ENCODE data around the gene TENT5C. TPM values are rescaled to one million over a fixed set of nuclear protein-coding genes. Genes with fewer than 3 reads are reported as not detected.

The TENT5C gene
- total RNA-seq, 1 donor from 2014 or later, result 8.6 TPM

GRCh38 chr1:117670976-117671780 lies 65.3 kb downstream of the TENT5C start:
- intact Hi-C loops (cut with micrococcal nuclease), result loop anchor here (5.0 kb wide), 2 partner anchors 39 to 81 kb away; no protein-coding TSS in a partner anchor

- intact Hi-C loops (cut with micrococcal nuclease), result loop anchor here (5.0 kb wide), 2 partner anchors 40 to 80 kb away; no protein-coding TSS in a partner anchor
These were observed 66.1 kb downstream of the TENT5C start for GRCh38 chr1:117671781-117672501.

GRCh38 chr1:117672756-117673155 lies 66.9 kb downstream of the TENT5C start:
- intact Hi-C loops (cut with micrococcal nuclease), result loop anchor here (5.0 kb wide), 2 partner anchors 40 to 80 kb away; no protein-coding TSS in a partner anchor

- intact Hi-C loops (cut with micrococcal nuclease), result loop anchor here (5.0 kb wide), 2 partner anchors 41 to 79 kb away; no protein-coding TSS in a partner anchor
These were observed 67.6 kb downstream of the TENT5C start for GRCh38 chr1:117673405-117673804.

- intact Hi-C loops (cut with micrococcal nuclease), result loop anchor here (1.0 to 5.0 kb wide), 5 partner anchors 42 to 162 kb away; no protein-coding TSS in a partner anchor
These were observed 68.9 kb downstream of the TENT5C start for GRCh38 chr1:117674521-117675400.

GRCh38 chr1:117675907-117676430 lies 70.1 kb downstream of the TENT5C start:
- intact Hi-C loops (cut with micrococcal nuclease), result no loop called here

- intact Hi-C loops (cut with micrococcal nuclease), result no loop called here
These were observed 70.8 kb downstream of the TENT5C start for GRCh38 chr1:117676615-117677130.

Other genes starting within 250 kb of the TENT5C start
- gene MAN1A2, start 238.6 kb upstream of the TENT5C start, total RNA-seq, result 35.3 and 36.9 TPM in 2 replicates

Data from T-helper 2 cell treated with Interferon-gamma antibody and Interleukin-4, amounts not matched to agents 100 ng/mL and 5 ng/mL, for 36 hours (primary cell).